Activated naive CD8-positive, alpha-beta T cell treated with anti-CD3 and anti-CD28 coated beads, Interleukin-2, amount 50 U/mL, for 16 hours (primary cell): ENCODE measurements around the gene SERTAD2.
A peak's percentile ranks its signal among the peaks of the same experiment; 100 is the strongest.

Source experiments
- DNase-seq: peaks from one replicate; pipeline ENCODE4 v3.0.0-alpha.2; 2020; ENCODE audit warnings: low read depth, low spot score

The SERTAD2 gene

DNA sequence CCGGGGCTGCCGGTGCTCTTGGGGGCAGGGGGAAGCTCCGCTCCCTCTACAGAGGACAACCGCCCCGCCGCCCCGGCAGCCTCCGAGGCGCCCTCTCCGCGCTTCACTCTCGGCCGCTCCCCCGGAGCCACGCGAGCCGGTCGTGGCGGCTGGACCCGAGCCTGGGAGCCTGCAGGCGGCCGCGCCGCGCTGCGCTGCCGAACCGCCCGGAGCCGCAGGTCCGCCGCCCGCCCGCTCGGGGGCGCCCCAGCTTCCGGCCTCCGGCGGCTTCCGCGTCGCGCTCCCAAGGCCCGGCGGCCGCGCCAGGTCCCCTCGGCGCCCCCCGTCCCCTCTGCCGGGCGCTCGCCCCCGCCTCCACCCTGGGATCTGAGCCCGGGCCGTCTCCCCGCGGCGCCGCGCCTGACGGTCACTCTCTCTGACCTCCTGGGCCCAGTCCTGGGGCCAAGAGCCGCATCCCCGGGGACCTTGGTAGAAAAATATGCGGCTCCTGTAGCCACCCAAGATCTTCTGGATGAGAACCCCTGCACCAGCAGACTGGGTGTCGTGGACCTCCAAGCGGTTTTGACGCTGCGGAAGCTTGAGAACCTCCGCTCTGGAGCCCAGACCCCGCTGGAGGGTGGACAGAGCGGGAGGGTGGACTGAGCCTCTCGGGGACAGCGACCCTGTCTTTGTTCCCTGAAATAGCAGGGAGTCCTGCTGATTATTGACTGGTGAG is 44.3 kb downstream of the SERTAD2 start:
- DNase-seq = peak; percentile 32

DNA sequence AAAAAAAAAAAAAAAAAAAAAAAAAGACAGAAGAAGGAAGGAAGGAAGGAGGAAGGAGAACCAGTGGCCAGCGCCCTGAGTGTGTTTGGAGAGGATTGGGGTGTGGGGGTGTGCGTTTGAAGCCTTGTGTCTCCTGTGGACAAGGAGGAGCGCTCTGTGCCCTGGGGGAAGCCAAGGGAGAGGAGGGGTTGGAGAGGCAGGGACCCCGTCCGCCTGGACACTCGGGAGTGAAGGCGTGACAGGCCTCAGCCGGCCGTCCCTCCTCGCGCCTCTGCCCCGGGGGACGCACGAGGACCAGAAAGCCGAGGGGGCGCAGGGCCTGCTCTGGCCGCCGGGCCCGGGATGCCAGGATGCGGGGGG is 44.9 kb downstream of the SERTAD2 start:
- DNase-seq = no peak

DNA sequence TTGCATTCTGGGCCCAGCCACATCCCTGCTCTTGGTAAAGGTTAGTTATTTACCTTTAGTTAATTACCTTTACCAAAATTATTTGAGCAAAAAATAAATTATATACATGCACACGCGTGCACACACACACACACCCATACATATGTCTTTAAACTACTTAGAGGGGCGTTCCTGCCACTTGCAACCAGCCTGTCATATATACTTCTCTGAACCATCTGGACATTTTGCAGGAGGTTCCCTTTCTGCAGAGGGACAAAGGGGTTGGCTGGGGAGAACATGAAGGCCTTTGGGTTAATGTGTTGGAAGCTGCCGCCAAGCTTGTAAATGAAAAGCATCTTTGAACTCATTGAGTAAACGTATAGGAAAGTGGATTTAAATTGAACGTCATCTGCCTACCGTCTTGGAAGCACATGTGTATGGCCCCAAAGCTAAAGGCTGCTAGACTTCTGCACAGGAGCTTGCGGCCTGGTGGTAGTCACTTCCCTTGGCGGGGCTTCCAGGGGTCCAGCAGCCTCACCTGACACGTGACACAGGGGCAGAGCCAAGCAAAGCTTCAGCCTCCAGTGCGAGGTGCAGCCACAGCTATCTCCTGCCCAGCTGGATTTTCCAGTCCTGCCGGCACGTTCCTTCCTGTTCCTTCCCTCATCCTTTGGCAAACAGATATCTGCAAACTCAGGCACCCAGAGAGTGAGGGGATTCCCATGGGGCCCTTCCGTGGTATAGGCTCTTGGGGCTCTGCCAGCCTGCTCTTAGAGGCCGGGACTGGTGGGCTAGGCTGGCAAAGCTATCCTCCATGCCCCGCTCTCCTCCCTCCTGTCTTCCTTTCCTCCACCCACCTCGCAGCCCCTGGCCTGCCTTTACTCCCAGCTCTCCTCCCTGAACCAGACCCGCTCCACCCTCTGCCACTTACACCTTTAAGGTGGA is 46.1 kb downstream of the SERTAD2 start:
- no peak for DNase-seq

DNA sequence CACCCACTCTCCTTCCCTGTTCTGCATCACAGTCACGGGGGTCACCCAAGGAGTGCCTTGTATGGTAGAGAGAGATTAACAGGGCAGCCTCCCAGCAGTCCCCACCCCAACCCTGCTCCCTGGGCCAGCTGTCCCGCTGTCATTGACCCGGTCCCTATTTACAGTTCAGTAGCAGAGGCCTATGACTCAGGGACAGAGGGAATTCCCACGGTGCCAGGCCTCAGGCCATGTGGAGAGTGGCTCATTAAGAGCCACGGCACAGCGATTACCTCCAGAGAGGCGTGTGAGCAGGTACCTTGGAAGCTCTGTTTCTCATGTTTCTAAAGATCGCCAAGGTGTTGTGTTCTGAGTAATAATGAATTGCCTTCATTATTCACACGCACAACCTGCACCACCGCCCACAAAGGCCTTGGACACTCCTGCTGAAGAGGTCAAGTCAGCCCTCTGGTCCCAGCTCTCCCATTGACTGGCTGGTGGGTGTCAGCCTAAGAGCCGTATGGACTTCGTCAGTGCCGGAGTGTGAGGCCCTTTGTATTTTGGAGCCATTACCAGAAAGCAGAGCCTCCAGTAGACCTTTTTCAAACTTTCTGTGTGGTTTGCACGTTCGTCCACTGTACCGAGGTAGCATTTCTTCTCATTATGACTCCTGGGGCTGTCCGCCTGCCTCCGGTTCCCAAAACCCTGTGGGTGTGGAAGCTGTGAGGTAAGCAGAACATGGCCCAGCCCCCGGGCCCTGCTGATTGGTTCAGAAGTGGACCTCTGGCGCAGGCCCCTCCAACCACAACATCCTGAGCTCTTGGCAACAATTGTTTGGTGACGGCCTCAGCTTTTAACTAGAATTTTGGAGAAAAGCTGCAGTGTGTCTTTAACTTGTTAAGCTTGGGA is 47.0 kb downstream of the SERTAD2 start:
- peak; percentile 53 for DNase-seq

DNA sequence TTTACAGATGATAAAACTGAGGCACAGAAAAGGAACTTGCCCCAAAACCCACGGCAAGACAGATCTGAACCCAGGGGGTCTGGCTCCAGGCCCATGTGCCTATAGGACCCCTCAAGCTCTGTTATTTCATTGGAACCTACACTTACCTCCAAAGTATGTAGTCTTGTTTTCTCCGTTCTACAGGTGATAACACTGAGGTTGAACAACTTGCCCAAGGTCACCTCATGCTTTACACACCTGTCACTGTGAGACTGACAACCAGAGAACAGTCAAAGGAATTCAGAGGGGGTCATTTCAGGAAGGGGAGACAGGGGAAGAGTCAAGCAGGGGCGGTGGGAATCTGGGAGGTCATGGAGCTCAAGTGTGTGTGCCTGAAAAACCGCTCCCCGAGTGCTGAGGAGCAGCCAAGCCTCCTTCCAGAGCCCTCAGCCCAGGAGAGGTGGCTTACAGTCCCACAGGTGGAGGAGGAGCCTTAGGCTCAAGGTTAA is 47.7 kb downstream of the SERTAD2 start:
- no peak for DNase-seq

DNA sequence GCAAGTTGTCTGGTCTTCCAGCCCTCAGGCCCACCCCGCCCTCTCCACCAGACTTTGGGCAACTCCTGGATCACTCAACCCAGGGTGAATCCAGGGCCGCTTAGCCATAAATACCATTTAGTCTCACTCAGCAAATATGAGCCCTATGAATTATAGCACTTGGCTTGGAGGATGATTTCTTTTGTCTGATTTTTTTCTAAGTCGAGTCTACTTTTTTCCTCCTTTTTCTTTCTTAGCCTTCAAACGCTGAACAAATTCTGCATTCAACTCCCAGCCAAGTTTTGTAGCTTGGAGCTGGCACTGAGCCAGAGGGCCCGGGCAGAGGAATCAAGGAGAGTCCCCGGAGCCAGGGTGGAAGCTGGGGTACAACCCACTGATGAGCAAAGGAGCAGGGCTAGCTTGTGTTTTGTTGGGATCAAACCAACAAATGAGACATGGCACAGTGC is 48.7 kb downstream of the SERTAD2 start:
- DNase-seq = no peak

DNA sequence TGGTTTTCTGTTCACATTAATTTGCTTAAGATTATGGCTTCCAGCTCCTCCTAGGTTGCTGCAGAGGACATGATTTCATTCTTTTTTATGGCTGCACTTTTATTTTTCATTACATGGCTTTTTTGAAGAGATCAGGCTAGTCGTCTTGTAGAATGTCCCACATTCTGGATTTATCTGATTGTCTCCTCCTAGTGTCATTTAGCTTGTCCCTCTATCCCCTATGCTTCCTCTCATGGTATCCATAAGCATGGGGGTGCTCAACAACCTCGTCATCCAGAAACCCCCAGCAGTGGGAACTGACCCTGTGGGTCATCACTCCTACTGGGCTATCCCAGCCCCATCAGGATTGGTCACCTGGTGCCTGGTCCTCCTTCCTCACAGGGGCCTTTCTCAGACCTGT is 49.6 kb downstream of the SERTAD2 start:
- DNase-seq = no peak

DNA sequence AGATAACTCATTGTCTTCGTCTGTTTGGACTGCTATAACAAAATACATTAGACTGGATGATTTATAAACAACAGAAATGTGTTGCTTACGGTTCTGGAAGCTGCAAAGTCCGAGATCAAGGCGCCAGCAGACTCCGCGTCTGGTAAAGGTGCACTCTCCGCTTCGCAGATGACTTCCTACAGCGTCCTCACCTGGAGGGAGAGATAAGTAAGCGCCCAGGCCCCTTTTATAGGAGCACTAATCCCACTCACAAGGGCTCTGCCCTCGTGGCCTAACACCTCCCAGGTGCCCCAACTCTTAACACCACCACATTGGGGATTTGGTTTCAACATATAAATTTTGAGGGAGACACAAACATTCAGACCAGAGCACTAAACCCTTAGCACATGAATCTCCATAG is 51.3 kb downstream of the SERTAD2 start:
- DNase-seq = no peak

DNA sequence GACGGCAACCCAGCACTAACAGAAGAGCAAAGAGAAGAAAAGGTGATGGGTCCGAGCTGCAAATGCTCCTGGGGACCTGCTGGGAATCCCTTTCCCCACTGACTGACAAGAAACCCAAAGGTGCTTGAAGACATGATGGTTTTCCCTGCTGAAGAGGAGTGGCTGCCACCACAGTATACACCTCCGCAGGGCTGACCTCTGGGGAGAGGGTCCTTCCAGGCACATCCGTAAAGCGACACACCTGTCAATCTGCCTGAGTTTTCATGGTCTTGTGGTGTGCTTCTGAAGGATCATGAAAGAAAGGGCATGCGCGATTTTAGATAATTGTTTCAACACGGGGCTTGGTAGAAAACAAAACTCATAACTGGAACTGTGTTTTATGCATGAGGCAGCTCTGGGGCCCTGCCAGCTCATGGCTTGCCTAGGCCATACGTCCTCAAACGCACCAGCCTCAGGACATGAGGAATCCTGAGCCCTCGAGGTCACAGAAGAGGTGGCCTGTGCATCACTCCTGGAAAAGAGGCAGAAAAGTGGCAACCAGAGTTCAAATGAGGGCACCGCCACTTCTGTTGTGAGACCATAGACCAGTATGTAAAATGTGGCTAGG is 51.8 kb downstream of the SERTAD2 start:
- DNase-seq = no peak

DNA sequence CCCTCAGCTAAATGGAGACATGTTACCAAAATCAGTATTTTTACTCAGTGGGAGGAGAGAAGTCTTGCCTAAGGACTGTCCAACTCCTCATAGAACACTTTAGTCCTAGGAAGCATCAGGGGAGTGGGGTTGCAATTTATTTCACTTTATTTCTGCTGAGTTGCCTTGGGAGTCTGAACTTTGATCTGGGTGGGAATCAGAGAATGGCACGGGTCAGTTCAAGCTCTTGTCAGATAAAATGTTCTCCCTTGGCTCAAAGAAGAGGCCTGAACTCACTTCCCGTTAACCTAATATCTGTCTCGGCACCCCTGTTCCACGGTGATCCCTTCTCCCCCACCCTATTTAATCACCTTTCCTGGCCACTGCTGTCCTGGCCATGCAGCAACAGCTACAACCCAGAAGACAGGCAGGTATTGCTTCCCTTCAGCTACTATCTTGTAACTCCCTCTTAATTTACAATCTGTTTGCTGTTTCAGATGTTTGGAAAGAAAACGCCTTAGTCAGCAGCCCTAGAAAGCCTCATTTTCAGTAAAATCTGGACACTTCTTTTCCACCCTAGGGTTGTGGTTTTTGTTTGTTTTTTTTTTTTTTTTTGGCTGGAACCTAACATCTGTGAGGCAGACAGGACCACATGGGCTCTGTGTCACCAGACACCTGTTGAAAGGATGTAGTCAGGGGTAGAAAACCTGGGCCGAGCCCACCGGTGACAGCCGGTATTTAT is 52.5 kb downstream of the SERTAD2 start:
- no peak for DNase-seq

DNA sequence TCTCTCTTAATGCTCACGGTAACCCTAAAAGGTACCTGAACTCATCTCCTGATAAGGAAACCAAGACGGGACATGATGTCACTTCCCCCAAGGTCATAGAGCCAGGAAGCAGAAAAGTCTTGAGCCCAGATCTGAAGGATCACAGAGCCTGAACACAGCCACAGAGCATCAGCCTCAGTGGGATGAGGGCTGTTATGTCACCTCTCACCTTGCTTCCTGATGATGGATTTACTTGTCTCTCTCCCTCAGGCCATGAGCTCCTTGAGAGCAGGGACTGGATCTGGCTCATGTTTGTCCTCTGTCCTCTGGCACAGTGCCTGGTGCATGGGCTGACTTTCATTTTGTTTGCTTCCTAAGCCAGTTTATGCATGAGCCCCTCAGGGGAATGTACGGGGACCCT is 54.2 kb downstream of the SERTAD2 start:
- DNase-seq = no peak

DNA sequence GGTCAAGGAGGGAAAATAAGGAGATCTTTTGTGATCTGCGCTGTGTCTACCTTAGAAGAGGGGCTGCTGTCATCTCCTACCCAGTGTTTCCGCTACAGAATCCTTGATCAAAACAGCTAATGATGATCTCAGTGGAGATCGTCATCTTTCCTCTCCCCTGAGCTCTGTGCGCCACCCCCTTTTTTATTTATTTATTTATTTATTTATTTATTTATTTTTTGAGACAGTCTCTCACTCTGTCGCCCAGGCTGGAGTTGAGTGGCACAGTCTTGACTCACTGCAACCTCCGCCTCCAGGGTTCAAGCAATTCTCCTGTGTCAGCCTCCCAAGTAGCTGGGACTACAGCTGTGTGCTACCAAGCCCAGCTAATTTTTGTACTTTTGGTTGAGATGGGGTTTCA is 55.5 kb downstream of the SERTAD2 start:
- DNase-seq = no peak

DNA sequence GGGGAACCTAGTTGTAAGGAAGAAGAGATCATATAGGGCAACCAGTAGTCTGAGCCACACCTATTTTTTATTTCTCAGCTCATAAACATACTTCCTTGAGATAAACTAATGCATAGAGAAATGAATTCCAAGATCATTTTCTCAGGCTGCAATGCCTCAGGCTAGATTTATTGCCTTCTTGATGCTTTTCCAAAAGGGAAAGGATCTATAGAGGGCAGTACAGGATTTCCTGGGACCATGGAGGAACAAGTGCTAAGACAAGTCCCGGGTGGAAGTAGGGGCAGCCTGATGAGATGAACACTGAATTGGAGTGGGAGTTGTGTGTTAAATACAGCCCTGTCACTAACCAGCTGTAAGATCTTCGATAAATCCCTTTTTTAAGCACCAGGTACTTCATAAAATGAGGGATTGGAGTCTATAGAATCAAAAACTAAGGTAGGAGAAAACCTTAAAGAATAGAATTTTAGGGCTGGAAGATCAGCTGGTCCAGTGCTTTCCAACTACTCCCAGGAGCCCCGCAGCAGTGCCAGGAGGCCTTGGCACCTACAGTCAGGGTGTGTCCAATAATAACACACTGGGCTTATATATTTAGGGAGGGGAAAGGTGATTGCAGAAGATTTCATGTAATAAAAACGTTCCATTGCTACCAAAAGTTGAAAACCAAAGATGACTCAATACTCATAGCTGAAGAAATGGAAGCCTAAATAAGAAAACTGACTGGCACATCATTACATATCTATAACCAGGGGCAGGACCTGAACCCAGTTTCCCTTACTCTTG is 58.1 kb downstream of the SERTAD2 start:
- no peak for DNase-seq

DNA sequence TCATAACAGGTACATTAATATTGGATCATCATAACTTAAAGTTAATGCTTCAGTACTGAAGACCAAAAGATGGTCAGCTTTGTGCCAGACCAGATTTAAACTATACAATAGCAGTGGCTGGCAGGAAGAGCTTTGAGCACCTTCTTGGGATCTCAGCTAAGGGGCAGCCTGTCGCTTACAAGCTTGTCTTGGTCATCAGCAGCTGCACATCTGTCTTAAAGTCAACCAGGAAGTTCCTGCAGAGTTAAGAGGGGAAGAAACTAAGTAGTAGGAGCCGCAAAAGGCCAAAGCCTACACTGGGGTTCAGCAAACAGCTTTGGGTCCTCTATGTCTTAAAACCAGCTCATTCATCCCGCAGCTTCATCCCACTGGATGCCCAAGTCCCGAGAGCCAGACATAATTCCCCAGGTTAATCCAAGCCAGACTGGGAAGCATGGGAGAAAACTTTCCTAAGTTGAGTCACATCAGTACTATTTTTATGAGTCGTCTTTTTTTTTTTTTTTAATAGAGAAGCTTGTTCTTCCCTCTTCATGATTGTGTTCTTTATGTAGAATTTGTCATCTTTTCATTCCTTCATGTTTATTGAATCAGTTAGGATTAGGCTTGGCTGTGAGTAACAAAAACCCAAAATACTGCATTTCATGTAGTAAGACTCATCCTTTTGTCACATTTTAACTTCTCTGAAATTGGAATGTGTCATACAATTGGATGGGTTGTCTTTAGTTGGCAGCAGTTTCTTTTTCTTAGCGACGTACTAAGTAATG is 59.3 kb downstream of the SERTAD2 start:
- DNase-seq = no peak

DNA sequence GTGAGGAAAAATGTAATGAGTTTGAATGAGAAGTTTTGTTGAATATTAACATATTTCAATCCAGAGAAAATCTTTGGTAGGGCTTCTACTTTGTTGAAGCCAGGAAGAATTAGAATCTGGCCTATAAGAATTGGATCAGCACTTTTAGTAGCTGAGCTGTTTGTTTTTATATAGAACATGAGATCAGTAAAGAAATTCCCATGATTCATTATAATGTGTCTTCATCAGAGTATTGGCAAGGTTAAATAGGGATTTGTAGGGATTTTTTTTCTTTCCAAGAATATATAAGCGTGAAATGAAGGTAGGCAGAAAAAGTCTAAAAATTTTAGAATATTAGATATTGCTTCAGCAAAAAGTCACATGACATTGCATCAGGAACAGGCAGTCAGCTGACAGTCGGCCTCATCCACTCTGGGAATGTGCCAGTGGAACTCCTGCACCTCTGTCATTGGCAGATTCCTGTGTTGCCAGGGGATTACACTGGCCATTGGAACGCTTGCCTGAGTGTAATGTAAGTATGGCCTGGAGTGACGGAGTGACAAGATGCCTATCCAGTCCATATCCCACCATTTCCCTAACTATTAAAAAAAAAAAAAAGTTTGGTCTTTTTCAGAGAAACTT is 60.6 kb downstream of the SERTAD2 start:
- DNase-seq = no peak

DNA sequence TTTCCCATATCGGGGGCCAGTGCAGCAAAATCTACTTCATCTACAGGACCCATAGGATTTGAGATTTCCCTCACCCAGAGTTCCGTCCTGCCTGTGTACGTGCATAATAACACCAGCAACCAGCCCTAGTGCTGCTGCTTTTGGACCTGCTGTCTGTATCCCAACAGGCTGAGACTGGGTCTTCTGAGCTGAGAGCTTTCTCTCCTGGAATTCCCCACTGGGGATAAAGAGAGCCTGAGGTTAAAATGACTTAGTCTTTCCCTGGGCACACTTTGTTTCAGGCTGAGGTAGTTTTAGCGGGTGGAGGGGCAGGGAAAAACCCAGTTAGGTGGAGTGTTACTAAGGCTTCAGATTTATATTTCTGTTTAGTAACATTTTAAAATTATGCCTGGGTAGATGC is 62.5 kb downstream of the SERTAD2 start:
- no peak for DNase-seq

DNA sequence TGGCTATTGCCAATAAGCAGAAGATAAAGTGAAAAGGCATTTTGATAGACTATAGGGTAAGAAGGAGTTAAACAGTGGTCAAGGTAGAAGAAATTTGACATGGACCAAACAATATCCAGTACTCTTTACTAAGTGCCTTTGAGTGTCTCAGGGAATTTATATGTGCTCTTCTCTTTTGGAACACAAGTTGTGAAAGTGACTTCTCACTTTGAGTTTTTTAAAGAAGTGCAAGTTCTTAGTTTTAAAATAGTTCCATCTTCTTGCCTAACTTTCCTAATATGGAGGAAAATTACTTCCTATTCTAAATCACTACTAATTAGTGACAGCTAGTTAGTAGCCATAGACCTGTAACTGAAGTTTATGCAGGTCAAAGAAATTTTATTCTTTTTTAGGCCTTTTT is 66.2 kb downstream of the SERTAD2 start:
- DNase-seq = no peak

DNA sequence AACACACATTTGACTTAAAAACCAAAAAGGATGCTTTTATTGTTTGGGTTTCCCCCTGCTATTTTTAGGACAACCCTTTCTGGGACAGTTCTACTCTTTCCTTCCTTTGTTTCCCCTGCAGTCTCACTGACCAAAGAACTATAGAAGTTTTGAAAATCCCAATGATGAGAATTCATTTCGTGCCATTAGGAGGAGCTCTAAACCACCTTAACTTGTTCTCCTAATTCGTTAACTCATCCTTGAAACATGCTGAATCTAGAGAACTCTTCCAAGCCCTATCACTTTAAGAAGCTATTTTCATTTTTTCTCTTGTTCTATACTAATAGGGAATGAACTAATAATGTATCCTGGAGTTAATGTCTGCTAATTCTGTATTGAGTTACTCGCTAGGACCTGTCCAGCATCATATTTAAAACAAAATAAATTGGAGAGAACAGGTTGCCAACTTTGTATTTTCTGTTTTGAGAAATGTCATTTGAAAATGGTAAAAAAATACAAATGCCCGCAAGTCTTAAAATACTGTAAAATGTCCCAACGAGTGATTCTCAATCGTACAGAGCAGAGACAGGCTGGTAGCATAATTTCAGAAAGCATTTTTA is 66.7 kb downstream of the SERTAD2 start:
- DNase-seq = no peak
